ENCODE measurements around the gene CAPG.
"Not testable (repeated sequence)": the region's sequence is repeated elsewhere in the genome, so short reads cannot be mapped to it uniquely, and the experiment has no call there.

The CAPG gene, protein sequence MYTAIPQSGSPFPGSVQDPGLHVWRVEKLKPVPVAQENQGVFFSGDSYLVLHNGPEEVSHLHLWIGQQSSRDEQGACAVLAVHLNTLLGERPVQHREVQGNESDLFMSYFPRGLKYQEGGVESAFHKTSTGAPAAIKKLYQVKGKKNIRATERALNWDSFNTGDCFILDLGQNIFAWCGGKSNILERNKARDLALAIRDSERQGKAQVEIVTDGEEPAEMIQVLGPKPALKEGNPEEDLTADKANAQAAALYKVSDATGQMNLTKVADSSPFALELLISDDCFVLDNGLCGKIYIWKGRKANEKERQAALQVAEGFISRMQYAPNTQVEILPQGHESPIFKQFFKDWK

DNA sequence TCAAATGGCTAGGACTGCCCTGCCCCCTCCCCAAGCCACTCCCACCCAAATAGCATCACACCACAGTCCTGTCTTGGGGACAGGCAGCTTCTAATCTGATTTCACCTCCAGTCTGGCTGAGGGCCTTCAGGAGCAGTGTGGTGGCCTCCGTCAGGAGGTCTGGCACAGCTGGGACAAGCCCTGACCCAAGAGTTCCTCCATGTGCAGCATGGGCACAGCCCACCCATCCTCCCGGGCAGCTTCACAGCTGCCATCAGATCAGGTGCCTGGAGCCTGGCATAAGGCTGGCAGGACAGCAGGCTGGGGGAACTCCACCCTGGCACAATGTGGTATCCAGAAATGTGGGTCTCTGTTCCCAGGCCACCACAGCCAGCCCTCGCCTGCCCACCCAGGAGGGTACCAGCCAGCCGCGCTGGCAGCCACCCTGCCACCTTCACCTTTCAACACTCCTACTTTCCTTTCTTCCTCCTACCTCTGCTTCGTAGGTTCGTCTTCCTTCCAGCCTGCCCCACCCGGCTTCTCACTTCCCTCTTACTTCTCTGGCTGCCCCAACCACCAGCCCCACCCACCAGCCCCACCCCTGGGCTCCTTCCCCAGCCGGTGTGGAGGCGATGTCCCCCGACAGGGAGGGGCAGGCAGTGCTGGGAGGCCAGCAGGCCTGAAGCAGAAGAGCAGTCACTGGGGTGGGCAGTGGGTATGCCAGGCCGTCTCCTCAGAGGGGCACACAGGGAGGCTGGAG, at the start of gene CAPG:
TSS of gene CAPG (minus strand) at position 522 of the 739 bp plus-strand sequence. CDS start 8,221 bp downstream, outside the sequence.
- DNase-seq = no peak

DNA sequence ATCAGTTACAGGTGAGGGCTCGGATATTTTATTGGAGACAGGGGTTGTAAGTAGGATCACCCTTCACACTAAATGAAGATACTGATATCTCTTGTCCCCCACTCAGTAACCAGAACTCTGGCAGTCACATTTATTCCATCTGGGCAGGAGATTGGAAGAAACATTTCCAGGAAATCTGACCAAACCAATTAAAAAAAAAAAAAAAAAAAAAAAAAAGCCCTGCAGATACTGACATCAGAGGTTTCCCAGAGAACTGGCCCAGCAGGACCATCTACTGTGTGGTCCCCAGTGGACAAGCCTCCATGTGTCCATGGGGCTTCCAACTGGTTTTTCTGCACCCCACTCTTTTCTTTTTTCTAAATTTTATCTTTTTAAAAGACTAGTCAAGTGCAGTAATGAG, 49.6 kb upstream of the CAPG start:
- DNase-seq = no peak

DNA sequence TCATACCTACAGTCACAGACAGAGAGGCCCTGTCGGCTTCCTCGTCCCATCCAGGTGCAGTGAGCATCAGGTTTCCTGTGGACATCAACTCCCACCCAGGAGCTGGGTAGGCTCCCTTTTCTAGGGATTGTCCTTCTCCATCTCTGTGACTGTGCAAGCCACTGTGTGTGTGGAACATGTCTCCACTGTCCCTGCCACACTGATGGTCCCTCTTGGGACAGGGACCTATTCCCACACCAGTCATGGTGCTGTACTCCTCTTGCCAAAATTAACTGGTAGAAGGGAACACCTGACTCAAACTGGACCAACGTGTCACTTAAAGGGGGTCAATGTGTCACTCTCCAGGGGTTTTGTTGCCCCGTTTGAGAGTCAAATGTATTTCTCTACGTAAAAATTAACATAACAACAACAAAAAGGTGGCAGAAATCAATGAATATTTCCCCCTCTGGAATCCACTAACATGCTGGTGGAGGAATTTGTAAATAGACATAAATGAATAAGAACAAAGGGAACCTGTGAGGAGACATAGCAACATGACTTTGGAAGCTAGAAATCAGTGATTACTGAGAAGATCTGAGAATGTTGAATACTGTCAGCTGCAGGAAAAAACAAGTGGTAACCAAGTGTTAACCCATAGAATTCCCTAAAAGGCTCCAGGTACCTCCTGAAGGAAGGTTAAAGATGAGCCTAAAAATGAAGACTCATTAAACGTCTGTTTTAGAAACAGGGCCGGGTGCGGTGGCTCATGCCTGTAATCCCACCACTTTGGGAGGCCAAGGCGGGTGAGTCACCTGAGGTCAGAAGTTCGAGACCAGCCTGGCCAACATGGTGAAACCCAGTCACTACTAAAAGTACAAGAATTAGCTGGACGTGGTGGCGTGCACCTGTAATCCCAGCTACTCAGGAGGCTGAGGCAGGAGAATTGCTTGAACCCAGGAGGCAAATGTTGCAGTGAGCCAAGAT, 48.7 kb upstream of the CAPG start:
- DNase-seq = no peak

DNA sequence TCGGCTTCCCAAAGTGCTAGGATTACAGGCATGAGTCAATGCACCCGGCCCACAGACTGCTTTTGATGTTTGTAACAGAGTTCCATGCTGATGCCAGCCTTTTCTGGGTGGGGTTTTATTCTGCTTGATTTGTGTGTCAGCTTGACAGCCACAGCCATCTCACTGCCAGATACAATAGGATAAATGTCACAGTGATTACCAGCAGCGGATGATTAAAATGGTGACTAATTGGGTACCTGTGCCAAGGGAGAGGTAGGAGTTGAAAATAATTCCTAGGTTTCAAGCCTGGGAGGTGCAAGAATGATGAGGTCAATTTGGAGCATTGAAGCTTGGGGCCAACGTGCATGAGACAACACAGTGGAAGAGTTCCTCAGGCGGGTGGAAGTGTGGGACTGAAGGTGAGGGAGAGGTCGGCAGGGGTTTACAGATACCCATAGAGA, 47.7 kb upstream of the CAPG start:
- no peak for DNase-seq

DNA sequence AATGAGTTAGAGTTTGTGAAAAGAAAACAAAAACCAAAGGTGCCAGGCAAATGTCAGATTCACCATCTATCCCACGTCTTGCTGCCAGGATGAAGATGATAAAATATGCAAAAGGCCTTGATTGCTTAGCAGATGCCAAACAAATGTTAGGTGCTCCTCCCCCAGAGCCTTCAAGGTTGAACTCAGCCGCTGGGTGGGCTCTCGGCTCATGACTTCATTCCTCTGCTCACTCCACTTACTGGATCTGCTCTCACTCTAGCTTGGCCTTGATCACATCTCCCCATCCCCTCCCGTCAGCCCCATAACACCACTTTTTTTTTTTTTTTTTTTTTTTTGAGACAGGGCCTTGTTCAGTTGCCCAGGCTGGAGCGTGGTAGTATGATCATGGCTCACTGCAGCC, 46.9 kb upstream of the CAPG start:
- DNase-seq = no peak

DNA sequence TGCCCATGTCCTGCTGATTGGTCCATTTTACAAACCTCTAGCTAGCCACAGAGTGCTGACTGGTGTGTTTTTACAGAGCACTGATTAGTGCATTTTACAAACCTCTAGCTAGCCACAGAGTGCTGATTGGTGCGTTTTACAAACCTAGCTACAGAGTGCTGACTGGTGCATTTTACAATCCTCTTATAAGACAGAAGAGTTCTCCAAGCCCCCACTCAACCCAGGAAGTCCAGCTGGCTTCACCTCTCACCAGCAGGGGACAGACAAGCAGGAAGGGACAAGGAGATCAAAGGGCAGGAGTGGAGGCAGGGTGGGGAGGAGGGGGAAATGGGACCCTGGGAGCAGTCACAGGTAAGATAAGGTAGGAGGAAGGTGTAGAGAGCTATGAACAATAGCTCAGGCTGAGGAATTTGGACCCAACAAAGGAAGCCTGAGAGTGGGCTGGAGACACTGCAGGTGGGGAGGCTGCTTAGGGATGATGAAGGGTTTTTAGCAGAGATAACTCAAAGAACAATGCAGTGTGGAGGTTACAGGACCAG, 45.5 kb upstream of the CAPG start:
- DNase-seq = no peak

DNA sequence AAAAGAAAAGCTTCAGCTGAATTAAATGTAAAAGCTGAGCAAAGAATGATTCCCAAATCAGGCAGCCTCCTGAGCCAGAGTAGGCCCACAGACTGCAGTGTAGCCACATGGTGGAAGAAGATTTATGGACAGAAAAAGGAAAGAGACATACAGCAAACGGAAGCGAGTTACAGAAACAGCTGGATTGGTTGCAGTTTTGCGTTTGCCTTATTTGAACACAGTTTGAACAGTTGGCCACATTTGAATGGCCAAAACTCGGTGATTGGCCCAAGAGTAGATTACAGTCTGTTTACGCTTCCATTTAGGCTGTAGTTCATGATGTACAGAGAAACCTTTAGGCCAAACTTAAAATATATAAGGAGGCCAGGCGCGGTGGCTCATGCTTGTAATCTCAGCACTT, 43.4 kb upstream of the CAPG start:
- DNase-seq = no peak

DNA sequence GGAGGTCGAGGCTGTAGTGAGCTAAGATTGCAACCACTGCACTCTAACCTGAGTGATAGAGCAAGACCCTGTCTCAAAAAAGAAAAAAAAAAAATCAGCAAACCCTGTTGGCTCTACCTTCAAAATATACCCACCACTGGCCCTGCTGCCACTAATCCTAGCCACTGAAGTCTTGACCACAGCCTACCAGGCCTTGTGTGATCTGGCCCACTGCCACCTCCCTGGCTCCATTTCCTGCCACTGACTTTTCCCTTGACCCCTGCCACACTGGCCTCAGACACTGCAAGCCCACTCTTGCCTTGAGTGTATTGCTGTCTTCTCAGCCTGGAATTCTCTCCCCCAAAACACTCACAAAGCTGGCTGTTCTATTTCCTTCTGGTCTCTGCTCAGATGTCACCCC, 42.1 kb upstream of the CAPG start:
- DNase-seq = no peak

DNA sequence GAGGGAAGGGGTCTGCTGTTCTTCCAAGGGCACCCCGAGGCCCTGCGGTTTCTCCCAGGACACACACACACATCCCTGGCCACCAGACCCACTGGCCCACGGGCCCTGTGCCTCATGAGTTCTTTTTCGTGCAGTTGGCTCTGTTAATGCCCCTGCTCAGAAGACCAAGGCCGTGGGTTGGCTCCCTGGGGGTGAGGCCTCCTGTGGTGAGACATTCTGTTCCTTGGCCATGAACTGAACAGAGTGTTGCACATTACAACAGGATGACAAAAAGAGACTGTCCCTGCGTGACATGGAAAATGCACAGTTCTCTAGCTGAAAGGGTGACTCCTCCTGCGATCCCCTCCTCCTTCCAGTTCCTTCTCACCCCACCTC, 39.0 kb upstream of the CAPG start:
- no peak for DNase-seq

DNA sequence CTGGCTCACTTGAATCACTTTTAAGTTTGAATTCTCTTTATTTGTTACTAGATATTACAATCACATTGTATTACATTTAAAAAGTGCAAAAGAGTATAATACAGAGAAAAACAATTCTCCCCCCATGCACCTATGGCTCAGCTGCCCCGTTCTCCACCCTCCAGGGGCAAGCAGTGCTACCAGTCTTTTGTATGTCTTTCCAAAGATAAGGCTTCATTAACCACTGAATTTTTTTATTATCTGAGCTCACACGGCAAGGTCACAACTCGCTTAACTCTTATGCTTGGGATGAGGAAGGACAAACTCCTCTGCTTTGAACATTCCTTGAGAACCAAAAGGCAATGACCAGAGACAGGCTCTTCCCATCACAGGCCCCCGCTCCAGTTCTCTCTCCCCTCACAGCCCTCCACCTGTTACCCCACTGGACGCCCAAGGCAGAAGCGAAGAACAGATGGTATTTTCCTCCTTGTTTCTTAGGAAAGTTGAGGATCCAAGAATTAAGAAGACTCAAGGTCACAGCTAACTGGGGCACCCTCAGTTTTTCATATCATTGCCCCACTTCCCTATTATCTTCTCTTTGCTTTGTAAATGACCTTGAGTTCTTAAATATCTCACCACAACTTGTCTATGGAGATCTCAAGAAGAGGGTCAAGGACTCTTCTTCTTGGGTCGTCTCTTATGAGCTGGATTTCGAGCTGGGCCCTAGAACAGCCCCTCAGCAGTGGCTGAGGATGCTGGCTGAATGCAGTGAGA, 38.5 kb upstream of the CAPG start:
- no peak for DNase-seq

DNA sequence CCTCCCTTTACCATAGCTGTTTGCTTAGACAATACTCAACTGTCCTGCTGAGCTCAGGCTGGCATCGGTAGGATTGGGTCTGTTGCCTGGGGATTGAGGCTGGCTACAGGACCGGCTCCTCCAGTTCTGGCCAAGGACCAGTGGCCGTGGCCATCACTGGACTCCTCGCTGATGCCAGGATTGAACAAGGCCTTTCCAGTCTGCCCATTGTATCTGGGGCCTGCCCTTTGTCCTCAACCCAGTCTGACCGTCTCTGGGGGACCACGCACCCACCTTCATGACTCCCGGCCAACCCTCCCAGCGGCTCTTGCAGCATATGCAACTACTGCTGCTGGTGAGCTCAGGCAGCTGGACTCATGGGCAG, 37.0 kb upstream of the CAPG start:
- no peak for DNase-seq

DNA sequence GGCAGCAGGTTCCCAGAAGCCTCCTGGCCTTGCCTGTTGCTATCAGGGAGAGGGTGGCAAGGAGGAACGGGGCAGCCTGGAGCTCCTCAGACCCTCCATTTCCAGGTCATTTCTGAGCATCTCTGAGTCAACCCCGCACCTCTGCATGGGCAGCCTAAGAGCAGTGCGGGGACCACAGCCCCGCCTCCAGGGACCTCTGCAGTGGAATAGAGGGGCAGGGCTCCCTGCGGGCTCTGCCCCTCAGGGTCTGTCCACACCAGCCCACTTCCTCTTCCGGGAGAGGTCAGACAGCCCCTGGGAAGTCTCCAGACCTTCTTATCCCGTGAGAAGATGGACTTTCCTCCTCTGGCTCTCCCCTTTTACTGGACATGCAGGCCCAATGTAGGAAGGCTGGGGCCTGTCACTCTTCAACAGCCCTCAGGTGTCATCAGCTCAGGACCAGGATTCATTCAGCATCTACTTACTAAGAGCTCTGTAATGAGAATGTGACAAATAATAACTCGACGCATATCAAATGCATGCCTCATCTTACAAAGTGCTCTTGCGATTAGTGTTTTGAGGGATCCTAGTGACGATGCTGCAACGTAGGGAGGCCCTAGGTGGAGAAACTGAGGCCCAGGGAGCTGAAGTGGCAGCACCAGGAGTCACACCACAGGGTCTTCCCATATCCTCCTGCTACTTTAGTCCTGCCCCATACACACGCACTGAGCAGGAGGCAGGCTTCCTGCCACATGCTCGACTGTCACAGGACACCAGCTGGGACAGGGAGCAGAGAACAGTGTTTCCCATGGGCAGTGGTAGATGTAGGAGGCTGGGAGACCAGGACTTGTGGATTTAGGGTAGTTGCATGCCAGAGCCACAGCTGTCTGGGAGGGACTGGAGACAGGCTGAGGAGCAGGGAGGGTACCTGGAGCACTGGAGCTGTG, 36.4 kb upstream of the CAPG start:
- DNase-seq = no peak

DNA sequence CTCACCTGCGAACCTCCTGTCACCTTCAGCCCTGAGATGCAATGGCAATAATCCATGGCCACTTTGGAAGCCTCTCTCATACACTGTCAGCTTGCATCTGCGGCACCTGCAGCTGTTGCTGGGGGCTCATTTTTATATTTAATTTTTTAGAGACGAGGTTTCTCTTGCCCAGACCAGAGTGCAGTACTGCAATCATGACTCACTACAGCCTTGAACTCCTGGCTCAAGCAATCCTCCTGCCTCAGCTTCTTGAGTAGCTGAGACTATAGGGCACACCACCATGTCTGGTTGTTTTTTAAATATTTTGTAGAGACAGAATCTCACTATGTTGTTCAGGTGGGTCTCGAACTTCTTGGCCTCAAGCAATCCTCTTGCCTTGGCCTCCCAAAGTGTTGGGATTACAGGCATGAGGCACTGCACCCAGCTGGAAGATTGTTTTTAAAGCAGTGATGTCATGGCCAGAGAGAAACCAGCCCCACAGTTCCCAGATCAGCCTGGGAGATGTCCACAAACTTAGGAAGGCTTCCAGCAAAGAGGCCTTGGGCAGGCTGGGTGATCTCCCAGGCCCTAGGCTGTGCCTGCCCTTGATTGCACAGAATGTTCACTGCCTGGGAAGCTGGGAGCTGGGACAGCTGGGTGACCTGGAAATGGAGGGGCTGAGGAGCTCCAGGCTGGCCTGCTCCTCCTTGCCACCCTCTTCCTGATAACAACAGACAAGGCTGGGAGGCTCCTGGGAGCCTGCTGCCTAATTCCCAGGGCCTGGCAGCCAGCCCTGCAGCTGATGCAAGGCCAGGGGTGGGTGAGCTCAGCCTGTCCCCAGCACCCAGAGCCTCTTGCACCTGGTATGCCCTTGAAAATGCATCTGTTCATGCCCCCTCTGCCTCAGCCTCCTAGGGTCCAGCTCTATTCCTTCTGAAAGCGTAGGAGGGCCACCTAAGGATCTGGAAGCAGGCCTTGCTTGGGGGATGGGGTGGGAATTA, 35.4 kb upstream of the CAPG start:
- DNase-seq = peak; percentile 87

DNA sequence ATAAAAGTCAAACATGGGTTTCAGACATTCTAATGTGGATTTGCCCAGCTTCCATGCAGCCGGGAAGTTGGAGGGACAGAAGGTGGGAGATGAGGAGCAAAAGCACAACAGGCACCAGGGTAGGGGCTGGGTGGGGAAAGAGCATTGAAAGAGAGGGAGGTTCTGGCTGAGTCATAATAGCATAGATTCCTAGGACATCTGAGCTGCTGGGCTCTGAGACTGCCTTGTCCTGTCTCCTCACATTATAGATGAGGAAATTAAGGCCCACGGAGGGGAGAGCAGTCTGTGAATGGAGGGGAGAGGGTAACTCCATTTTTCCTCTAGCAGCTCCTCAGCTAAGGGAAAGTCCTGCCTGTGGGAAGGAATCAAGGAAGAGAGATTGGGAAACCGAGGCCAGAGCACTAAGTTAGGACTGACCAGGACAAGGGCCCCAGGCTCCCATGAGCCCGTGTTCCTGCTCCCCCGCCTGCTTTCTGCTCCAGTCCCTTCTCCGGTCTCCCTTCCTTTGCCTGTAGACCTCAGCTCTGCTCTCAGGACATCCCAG, 34.5 kb upstream of the CAPG start:
- DNase-seq = peak; percentile 63

DNA sequence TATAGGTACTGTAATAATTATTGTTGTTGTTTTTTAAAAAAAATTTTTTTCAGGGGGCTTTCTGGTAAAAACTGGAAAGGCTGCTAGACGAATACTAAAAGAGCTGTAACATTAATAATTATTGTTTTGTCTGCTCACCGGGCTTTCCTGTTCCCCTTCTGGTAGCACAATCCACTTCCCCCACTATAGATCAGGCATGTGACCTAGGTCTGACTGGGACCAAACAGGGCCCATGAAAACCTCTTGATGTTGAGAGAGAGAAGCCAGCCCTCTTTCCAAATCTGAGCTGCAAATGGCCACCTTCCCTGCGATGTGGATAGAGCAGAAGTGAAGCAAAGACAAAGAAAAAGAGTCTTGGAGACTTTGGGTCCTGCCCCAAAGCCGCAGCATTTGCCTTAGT, 31.7 kb upstream of the CAPG start:
- DNase-seq = no peak

DNA sequence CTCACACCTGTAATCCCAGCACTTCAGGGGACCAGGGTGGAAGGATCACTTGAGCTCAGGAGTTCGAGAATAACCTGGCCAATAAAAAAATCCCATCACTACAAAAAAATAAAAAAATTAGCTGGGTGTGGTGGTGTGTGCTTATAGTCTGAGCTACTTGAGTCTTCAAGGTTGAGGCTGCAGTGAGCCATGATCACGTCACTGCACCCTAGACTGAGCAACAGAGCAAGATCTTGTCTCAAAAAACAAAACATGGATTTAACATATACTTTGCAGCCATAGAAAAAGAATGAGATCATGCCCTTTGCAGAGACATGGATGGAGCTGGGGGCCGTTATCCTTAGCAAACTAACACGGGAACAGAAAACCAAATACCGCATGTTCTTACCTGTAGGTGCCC, 30.6 kb upstream of the CAPG start:
- no peak for DNase-seq

DNA sequence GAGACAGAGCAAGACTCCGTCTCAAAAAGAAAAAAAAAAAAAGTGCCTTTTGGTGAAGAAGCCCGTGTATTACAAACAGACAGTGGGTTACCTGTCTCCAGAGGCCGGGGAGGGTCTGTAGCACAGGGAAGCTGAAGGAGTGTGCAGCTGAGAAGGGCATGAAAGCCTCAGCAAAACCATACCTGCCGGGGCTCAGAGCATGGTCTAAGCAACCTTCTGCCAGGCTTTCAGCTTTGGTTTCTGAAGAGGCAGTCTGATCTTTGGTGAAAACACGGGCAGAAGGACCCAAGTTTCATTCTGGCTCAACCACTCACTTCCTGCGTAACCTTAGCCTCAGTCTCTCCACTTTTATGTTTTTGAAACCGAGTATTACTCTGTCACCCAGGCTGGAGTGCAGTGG, 29.8 kb upstream of the CAPG start:
- no peak for DNase-seq

DNA sequence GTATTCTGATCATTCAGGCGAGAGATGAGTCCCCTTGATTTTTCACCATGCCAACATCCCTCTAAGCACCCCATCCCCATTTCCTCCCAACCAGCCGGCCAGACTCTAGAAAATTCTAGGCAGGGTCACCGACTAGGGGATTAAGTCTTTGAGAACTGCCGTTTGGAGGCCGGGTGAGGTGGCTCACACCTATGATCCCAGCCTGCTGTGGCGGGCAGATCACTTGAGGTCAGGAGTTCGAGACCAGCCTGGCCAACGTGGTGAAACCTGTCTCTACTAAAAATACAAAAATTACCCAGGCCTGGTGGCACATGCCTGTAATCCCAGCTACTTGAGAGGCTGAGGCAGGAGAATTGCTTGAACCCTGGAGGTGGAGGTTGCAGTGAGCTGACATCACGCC, 29.4 kb upstream of the CAPG start:
- not testable (repeated sequence) for DNase-seq

DNA sequence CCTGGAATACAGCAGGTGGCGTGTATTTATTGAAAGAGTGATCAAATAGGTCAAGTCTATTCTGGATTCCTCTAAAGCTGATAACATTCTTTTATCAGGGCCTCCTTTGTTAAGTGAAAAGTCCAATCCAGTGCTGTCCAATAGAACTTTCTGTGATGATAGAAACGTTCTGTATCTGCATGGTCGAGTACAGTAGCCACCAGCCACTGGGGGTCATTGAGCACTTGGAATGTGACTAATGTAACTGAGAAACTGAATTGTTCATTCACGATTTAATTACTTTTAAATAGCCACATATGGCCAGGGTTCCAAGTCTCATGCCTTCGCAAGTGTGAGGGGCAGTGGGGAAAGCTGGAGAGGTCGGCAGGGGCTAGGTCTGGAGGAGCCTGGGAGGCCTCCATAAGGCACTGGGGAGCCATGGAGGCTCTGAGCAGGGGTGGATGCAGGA, 28.9 kb upstream of the CAPG start:
- no peak for DNase-seq
